Measurements from ENCODE around the gene CARS1. TPM values are rescaled to one million over a fixed set of nuclear protein-coding genes. Genes with fewer than 3 reads are reported as not detected.

The CARS1 gene
- total RNA-seq, 6 experiments from 2014 or later: 51.2 to 64.3 (median 56.1) TPM

DNA sequence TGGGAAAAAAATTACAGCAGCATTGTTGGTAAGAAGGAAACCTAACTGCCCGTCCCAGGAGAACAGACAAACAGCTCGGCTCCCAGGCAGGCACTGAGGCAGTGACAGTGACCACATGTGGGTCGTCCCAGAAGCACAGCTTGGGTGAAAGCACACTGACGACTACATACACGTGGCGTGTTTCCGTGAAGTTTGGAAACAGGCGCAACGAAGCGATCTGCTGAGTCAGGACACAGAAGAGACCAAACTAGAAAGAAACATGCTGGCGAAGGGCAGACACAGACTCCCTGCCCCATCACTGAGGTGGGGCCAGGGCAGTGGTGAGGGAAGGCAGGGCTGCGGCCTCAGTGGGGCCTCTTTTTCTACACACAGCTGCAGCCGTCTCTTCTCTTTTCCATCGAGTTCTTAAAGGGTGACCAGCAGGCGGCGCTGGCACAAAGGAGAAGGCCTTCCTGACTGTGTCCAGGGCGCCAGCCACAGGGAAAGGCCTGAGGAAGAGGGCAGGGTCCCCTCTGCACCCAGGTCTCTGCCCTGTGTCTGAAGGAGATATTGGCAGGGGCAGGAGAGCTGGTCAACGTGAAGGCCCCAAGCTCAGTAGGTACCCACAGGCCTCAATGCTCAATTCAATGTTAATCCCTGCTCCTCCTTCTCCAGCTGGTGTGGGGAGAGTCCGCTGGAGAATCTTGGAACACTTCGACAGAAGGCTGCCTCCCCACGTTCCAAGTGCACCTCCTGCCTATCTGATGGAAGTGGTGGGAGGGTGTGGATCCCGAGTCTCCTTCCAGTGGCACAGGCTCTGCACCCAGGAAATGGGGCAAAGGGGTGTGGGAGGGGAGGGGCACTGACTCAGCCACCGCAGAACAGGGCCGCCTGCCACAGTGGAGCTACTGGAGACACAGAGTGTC is 19.9 kb downstream of the CARS1 start:
- peaks cover 3% of the 10 kb centered on the region for H3K27me3 Mint-ChIP-seq (ENCODE audit: insufficient read depth)
- peak overlapping the region; percentile 53; the same call in 1 of the 2 replicates for H3K27ac Mint-ChIP-seq
- TF ChIP-seq, protein P1, sequence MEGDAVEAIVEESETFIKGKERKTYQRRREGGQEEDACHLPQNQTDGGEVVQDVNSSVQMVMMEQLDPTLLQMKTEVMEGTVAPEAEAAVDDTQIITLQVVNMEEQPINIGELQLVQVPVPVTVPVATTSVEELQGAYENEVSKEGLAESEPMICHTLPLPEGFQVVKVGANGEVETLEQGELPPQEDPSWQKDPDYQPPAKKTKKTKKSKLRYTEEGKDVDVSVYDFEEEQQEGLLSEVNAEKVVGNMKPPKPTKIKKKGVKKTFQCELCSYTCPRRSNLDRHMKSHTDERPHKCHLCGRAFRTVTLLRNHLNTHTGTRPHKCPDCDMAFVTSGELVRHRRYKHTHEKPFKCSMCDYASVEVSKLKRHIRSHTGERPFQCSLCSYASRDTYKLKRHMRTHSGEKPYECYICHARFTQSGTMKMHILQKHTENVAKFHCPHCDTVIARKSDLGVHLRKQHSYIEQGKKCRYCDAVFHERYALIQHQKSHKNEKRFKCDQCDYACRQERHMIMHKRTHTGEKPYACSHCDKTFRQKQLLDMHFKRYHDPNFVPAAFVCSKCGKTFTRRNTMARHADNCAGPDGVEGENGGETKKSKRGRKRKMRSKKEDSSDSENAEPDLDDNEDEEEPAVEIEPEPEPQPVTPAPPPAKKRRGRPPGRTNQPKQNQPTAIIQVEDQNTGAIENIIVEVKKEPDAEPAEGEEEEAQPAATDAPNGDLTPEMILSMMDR (IDR thresholded peaks at IDR 0.05): peak; percentile 94
- no peak overlapping the region for H3K4me3 Mint-ChIP-seq
- peaks cover 38% of the 10 kb centered on the region for H3K36me3 Mint-ChIP-seq (ENCODE audit: low read depth)
- DNase-seq: peak; percentile 47
- peaks cover 12% of the 10 kb centered on the region; the same call in 1 of the 2 replicates for H3K4me1 Mint-ChIP-seq (ENCODE audit: low read depth)
- no peaks in the 10 kb centered on the region for H3K9me3 Mint-ChIP-seq

DNA sequence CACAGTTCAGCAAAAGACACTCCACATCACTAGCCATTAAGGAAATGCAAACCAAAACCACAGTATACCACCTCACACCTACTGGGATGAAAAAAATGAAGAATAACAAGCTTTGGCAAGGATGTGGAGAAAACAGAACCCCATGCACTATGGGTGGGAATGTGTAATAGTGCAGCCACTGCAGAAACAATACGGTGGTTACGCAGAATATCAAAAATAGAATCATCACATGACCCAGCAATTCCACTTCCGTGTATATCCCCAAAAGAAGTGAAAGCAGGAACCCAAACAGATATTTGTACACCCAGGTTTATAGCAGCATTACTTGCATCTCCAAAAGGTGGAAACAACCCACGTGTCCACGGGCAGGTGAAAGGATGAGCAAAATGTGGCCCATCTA is 20.8 kb downstream of the CARS1 start:
- no peak for DNase-seq
- TF ChIP-seq, protein P1 (IDR thresholded peaks at IDR 0.05): no peak
- Mint-ChIP-seq H3K4me3 (no peak overlapping the region), H3K27me3 (ENCODE audit: insufficient read depth) (peaks cover 3% of the 10 kb centered on the region; the same call in 1 of the 2 replicates), H3K36me3 (ENCODE audit: low read depth) (peaks cover 39% of the 10 kb centered on the region), H3K9me3 (no peaks in the 10 kb centered on the region), H3K27ac (no peak overlapping the region), H3K4me1 (ENCODE audit: low read depth) (peaks cover 12% of the 10 kb centered on the region; the same call in 1 of the 2 replicates)

DNA sequence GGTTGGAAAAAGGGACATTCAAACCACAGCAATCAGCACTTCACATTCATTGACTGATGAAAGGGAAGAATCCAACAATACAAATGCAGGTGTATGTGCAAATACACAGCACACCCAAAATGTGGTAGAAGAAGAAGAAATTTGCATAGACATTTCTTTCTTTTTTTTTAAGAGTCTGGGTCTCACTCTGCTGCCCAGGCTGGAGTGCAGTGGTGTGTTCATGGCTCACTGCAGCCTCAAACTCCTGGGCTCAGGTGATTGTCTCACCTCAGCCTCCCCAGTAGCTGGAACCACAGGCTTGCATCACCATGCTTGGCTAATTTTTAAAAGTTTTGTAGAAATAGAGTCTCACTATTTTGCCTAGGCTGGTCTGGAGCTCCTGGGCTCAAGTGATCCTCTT is 21.9 kb downstream of the CARS1 start:
- Mint-ChIP-seq H3K27me3 (ENCODE audit: insufficient read depth) (peaks cover 3% of the 10 kb centered on the region; the same call in 1 of the 2 replicates), H3K36me3 (ENCODE audit: low read depth) (peaks cover 34% of the 10 kb centered on the region), H3K27ac (no peak overlapping the region), H3K4me1 (ENCODE audit: low read depth) (peaks cover 12% of the 10 kb centered on the region; the same call in 1 of the 2 replicates), H3K4me3 (no peak overlapping the region), H3K9me3 (no peaks in the 10 kb centered on the region)
- DNase-seq: no peak
- TF ChIP-seq, protein P1 (IDR thresholded peaks at IDR 0.05): no peak

DNA sequence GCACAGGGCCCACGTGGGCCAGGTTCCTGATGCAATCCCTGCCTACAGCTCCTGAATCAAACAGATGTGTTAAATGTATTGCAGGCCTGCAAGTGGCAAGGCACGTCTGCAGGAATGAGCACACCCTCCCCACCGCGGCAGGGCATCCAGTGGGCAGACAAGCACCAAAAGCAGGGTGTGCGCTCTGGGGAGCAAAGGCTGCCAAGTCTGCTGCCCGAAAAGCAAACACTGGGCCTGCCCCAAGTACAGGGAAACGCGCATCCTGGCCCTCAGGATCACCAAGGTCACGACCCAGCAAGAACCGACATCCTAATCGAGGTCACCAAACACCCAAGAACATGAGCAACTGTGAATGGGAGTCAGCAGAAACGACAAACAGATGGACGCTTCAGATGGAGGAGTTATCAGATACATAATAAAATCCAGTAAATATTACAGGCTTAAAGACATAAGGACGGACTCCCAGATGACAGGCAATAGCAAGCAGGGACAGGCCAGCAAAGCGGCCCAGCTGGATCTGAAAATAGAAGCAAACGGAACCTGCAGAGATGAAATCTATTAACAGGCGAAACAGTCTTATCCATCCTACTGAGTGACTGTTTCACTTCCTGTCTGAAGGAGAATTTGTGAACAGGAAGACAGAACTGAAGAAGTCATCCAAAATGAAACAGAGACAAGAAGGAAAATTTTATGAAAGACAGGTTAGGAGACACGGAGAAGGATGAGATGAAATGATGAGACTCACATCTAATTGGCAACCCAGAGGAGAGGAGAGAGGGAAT is 26.7 kb downstream of the CARS1 start:
- H3K36me3 Mint-ChIP-seq (ENCODE audit: low read depth): peaks cover 33% of the 10 kb centered on the region
- peak overlapping the region; percentile 8; the same call in 1 of the 2 replicates for H3K27ac Mint-ChIP-seq

DNA sequence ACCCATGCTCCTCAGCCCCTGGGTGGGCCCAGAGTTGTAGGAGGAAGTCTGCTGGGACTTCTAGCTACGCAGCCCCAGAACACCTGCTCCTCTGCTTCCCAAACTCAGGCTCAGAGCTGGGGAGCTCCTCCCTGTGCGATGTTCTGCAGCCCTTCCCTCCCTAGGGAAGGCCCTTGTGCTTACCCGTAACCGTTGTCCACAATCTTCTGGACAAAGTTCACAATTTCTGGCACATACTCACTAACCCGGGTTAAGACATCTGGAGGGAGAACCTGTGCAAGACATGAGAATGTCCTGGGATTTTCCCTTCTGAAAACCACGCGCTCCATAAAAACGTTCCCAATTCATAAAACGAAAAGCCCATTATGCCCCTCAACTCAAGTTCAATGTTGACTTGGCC is 28.4 kb downstream of the CARS1 start:
- H3K27me3 Mint-ChIP-seq (ENCODE audit: insufficient read depth): no peaks in the 10 kb centered on the region
- H3K36me3 Mint-ChIP-seq (ENCODE audit: low read depth): peaks cover 31% of the 10 kb centered on the region
- no peak overlapping the region for H3K4me3 Mint-ChIP-seq

More for the DNA sequence above, 26.7 kb downstream of the CARS1 start:
- no peaks in the 10 kb centered on the region for H3K4me1 Mint-ChIP-seq (ENCODE audit: low read depth)
- DNase-seq: no peak
- no peaks in the 10 kb centered on the region for H3K9me3 Mint-ChIP-seq
- no peaks in the 10 kb centered on the region; the same call in 1 of the 2 replicates for H3K27me3 Mint-ChIP-seq (ENCODE audit: insufficient read depth)
- TF ChIP-seq, protein P1 (IDR thresholded peaks at IDR 0.05): no peak
- no peak overlapping the region for H3K4me3 Mint-ChIP-seq

More for the DNA sequence above, 28.4 kb downstream of the CARS1 start:
- Mint-ChIP-seq H3K27ac (no peak overlapping the region), H3K9me3 (no peaks in the 10 kb centered on the region), H3K4me1 (ENCODE audit: low read depth) (peaks cover 3% of the 10 kb centered on the region; the same call in 1 of the 2 replicates)
- DNase-seq: no peak
- TF ChIP-seq, protein P1 (IDR thresholded peaks at IDR 0.05): no peak
